ENCODE data around the gene CDKAL1.
"Not testable (repeated sequence)": the region's sequence is repeated elsewhere in the genome, so short reads cannot be mapped to it uniquely, and the experiment has no call there.

Gene CDKAL1

GRCh38 chr6:21230536-21230935, 696.3 kb downstream of the CDKAL1 start:
- no peak for DNase-seq

- DNase-seq, result no peak
These were observed 700.9 kb downstream of the CDKAL1 start for GRCh38 chr6:21235162-21235561.

GRCh38 chr6:21238208-21238607, 704.0 kb downstream of the CDKAL1 start:
- no peak for DNase-seq

- no peak for DNase-seq
These were observed 706.5 kb downstream of the CDKAL1 start for GRCh38 chr6:21240709-21241108.

GRCh38 chr6:21241231-21242130, 707.2 kb downstream of the CDKAL1 start:
- DNase-seq, result no peak

GRCh38 chr6:21244897-21245470, 710.7 kb downstream of the CDKAL1 start:
- no peak for DNase-seq

GRCh38 chr6:21245488-21245887, 711.2 kb downstream of the CDKAL1 start:
- no peak for DNase-seq

- no peak for DNase-seq
These were observed 711.8 kb downstream of the CDKAL1 start for GRCh38 chr6:21246075-21246474.

- not testable (repeated sequence) for DNase-seq
These were observed 720.2 kb downstream of the CDKAL1 start for GRCh38 chr6:21254460-21254859.

- no peak for DNase-seq
These were observed 721.9 kb downstream of the CDKAL1 start for GRCh38 chr6:21256197-21256596.

- no peak for DNase-seq
These were observed 722.9 kb downstream of the CDKAL1 start for GRCh38 chr6:21257125-21257524.

GRCh38 chr6:21258665-21259064, 724.4 kb downstream of the CDKAL1 start:
- DNase-seq, result no peak

- no peak for DNase-seq
These were observed 725.4 kb downstream of the CDKAL1 start for GRCh38 chr6:21259660-21260059.

GRCh38 chr6:21262504-21262903, 728.2 kb downstream of the CDKAL1 start:
- DNase-seq, result no peak

GRCh38 chr6:21263531-21264287, 729.5 kb downstream of the CDKAL1 start:
- no peak for DNase-seq

- no peak for DNase-seq
These were observed 730.2 kb downstream of the CDKAL1 start for GRCh38 chr6:21264288-21265033.

- no peak for DNase-seq
These were observed 730.9 kb downstream of the CDKAL1 start for GRCh38 chr6:21265034-21265729.

- no peak for DNase-seq
These were observed 731.4 kb downstream of the CDKAL1 start for GRCh38 chr6:21265730-21266044.

GRCh38 chr6:21270636-21271201, 736.5 kb downstream of the CDKAL1 start:
- DNase-seq, result no peak

- DNase-seq, result no peak
These were observed 737.3 kb downstream of the CDKAL1 start for GRCh38 chr6:21271428-21272155.

- no peak for DNase-seq
These were observed 739.2 kb downstream of the CDKAL1 start for GRCh38 chr6:21273451-21273850.
